ENCODE data around the gene PHF24. TPM values are rescaled to one million over a fixed set of nuclear protein-coding genes. Genes with fewer than 3 reads are reported as not detected.

PHF24 gene
- polyA plus RNA-seq, 3 donors: 0.14 to 0.47 (median 0.18) TPM

DNA sequence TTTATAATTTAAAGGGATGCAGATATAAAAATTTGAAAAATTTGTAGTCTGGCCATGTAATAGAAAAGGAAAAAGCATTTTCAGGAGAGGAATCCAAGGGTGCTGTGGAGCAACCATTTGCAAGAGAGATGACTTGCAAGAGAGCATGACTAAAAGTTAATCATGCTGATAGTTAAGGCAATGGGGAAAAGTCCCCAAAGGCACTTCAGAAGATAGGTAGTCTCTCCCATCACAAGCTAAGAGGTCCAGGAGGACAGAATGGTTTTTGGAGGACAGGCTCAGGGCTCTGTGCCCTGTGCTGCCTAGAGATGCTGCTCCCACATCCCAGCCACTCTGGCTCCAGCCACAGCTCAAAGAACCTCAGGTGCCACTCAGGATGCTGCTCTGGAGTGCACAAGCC, 70.3 kb downstream of the PHF24 start:
- no peak for DNase-seq (ENCODE audit: extremely low read depth in 1 of 11, low read depth in 9 of 11, low spot score in 4 of 11)

DNA sequence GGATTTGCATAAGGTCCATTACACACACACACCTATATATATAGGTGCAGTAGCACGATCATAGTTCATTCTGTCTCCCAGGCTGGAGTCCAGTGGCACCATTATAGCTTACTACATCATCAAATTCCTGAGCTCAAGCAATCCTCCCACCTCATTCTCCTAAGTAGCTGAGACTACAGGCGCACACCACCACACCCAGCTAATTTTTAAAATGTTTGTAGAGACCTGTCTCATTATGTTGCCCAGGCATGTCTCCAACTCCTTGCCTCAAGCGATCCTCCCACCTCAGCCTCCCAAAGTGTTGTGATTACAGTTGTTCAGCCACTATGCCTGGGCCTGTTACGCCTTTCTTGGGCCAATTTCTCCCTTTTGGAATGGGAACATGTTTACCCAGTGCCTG, 71.2 kb downstream of the PHF24 start:
- no peak for DNase-seq (ENCODE audit: extremely low read depth in 1 of 11, low read depth in 9 of 11, low spot score in 4 of 11)

DNA sequence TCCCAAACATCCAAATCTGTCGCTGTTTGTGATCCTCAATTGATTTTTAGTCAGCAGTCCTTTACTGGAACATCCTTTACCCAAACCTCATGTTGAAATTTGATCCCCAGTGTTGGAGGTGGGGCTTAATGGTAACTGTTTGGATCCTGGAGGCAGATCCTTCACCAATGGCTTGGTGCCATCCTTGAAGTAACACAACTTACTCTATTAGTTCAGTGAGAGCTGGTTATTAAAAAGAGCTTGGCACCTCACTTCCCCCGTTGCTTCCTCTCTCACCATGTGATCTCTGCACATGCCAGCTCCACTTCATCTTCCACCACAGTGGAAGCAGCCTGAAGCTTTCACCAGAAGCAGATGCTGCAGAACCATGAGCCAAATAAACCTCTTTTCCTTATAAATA, 71.8 kb downstream of the PHF24 start:
- no peak for DNase-seq (ENCODE audit: extremely low read depth in 1 of 11, low read depth in 9 of 11, low spot score in 4 of 11)

Other genes starting within 250 kb of the PHF24 start
- 10 to 100 TPM in 2 of 3 donors, 1 to 10 TPM in 1; 8.4 to 33.3 (median 21.8) TPM for gene CCL21, start 248.1 kb upstream of the PHF24 start, polyA plus RNA-seq (ENCODE audit: insufficient read length in 3 of 3)
- gene DNAJB5, start 31.5 kb downstream of the PHF24 start, polyA plus RNA-seq (ENCODE audit: insufficient read length in 3 of 3): 10 to 100 TPM in 2 of 3 donors, 1 to 10 TPM in 1; 8.1 to 12.1 (median 10.0) TPM
- gene VCP, start 114.3 kb downstream of the PHF24 start, polyA plus RNA-seq (ENCODE audit: insufficient read length in 3 of 3): 100 to 1,000 TPM; 242 to 277 (median 251) TPM
- 10 to 100 TPM; 39.7 to 44.9 (median 42.9) TPM for gene FANCG, start 121.7 kb downstream of the PHF24 start, polyA plus RNA-seq (ENCODE audit: insufficient read length in 3 of 3)
- 10 to 100 TPM; 29.8 to 40.0 (median 33.8) TPM for gene PIGO, start 138.3 kb downstream of the PHF24 start, polyA plus RNA-seq (ENCODE audit: insufficient read length in 3 of 3)
- 100 to 1,000 TPM; 125 to 135 (median 130) TPM for gene STOML2, start 144.8 kb downstream of the PHF24 start, polyA plus RNA-seq (ENCODE audit: insufficient read length in 3 of 3)
- 10 to 100 TPM; 11.1 to 15.1 (median 12.9) TPM for gene ATOSB, start 157.6 kb downstream of the PHF24 start, polyA plus RNA-seq (ENCODE audit: insufficient read length in 3 of 3)
- gene UNC13B, start 203.7 kb downstream of the PHF24 start, polyA plus RNA-seq (ENCODE audit: insufficient read length in 3 of 3): 10 to 100 TPM; 25.5 to 29.6 (median 26.9) TPM

All from renal cortex interstitium (tissue), 11 donors.